HepG2 (cell line): ENCODE data around the gene HNRNPUL1. TPM values are rescaled to one million over a fixed set of nuclear protein-coding genes. Genes with fewer than 3 reads are reported as not detected.

ENCODE experiments used
- ARNT2 ChIP-seq: sonication (generic); formaldehyde crosslinking; IDR thresholded peaks from 2 replicates; pipeline ENCODE4 v1.8.0; 2022; ENCODE audit warnings: mild to moderate bottlenecking, low read depth, missing genetic modification reagents, moderate library complexity
- DR1 ChIP-seq: sonication (generic); formaldehyde crosslinking; IDR thresholded peaks from 2 replicates; pipeline ENCODE4 v1.8.0; 2021; ENCODE audit warnings: mild to moderate bottlenecking, missing genetic modification reagents, inconsistent platforms
- EEA1 ChIP-seq: sonication (generic); formaldehyde crosslinking; IDR thresholded peaks from 2 replicates; pipeline ENCODE4 v1.5.1; 2020; ENCODE audit warnings: mild to moderate bottlenecking, missing genetic modification reagents, borderline replicate concordance
- FOXA1 ChIP-seq, 2 experiments: fragments of 450-650 bp in 1 of 2; sonication (generic) in 1 of 2; formaldehyde crosslinking in 1 of 2; IDR thresholded peaks; 2 replicates each; pipeline versions ENCODE4 v1.4.0 to v1.6.1; 2016 to 2020; ENCODE audit warnings: missing genetic modification reagents in 1 of 2
- GPN1 ChIP-seq: sonication (generic); formaldehyde crosslinking; IDR thresholded peaks from 2 replicates; pipeline ENCODE4 v1.5.1; 2020; ENCODE audit warnings: missing genetic modification reagents, borderline replicate concordance
- GTF3A ChIP-seq: sonication (generic); formaldehyde crosslinking; conservative IDR thresholded peaks from 2 replicates; pipeline ENCODE4 v1.4.0; 2020; ENCODE audit warnings: mild to moderate bottlenecking, missing genetic modification reagents
- HNRNPLL ChIP-seq: fragments of 200-400 bp; formaldehyde crosslinking; IDR thresholded peaks from 2 replicates; pipeline ENCODE4 v1.6.1; 2017; ENCODE audit warnings: mild to moderate bottlenecking, low read depth, low read length; ENCODE audit not compliant: poor library complexity, severe bottlenecking
- KAT8 ChIP-seq: IDR thresholded peaks from 2 replicates; pipeline ENCODE4 v1.6.1; 2016; ENCODE audit warnings: missing genetic modification reagents, missing compliant biosample characterization
- NONO ChIP-seq, 2 experiments: fragments of 450-650 bp in 1 of 2; sonication (generic) in 1 of 2; formaldehyde crosslinking in 1 of 2; IDR thresholded peaks in 1 of 2; conservative IDR thresholded peaks in 1 of 2; 2 replicates each; pipeline versions ENCODE4 v1.6.1 to v1.8.0; 2017 to 2022; ENCODE audit warnings: mild to moderate bottlenecking in 1 of 2, missing genetic modification reagents in 1 of 2, moderate library complexity in 1 of 2
- POLR2G ChIP-seq: fragments of 200-400 bp; formaldehyde crosslinking; IDR thresholded peaks from 2 replicates; pipeline ENCODE4 v1.6.1; 2018; ENCODE audit warnings: mild to moderate bottlenecking, low read depth, low read length, moderate library complexity
- PRMT3 ChIP-seq: sonication (generic); formaldehyde crosslinking; IDR thresholded peaks from 2 replicates; pipeline ENCODE4 v1.8.1; 2022; ENCODE audit warnings: low read depth, mild to moderate bottlenecking, moderate library complexity, missing genetic modification reagents, borderline replicate concordance
- SMARCE1 ChIP-seq: fragments of 450-650 bp; IDR thresholded peaks from 2 replicates; pipeline ENCODE4 v1.6.1; 2017; ENCODE audit warnings: borderline replicate concordance
- SUZ12 ChIP-seq: fragments of 150-350 bp; IDR thresholded peaks from 2 replicates; pipeline ENCODE4 v1.6.1; 2014; ENCODE audit warnings: low read depth, low read length
- TGIF2 ChIP-seq: IDR thresholded peaks from 2 replicates; pipeline ENCODE4 v1.6.1; 2016; ENCODE audit warnings: control low read depth, missing compliant biosample characterization
- TMF1 ChIP-seq: sonication (generic); formaldehyde crosslinking; IDR thresholded peaks from 2 replicates; pipeline ENCODE4 v1.8.1; 2022; ENCODE audit warnings: low read depth, missing genetic modification reagents
- ZNF501 ChIP-seq: sonication (generic); formaldehyde crosslinking; IDR thresholded peaks from 2 replicates; pipeline ENCODE4 v1.5.1; 2020; ENCODE audit warnings: mild to moderate bottlenecking, moderate library complexity, missing genetic modification reagents
- polyA plus RNA-seq, 8 experiments: library from polyadenylated mRNA; depleted of rRNA in 3 of 8; stranded (reverse) in 7 of 8; unstranded in 1 of 8; fragments of >200 nt; fragmentation: Illumina TruSeq in 4 of 8; extraction: Trizol in 4 of 8; gene quantifications; 2 replicates each; pipeline versions ENCODE4 v1.2.1 to v1.2.3, GENCODE V29; 2011 to 2016; ENCODE audit warnings: low read depth in 4 of 8, missing spikeins in 1 of 8, mixed read lengths in 1 of 8; ENCODE audit not compliant: insufficient read depth in 1 of 8
- total RNA-seq, 5 experiments: library from RNA; depleted of rRNA; stranded (reverse); fragments of >200 nt; fragmentation: Illumina TruSeq; extraction: Trizol; gene quantifications; 2 replicates each; pipeline ENCODE4 v1.2.3, GENCODE V29; 2016; ENCODE audit warnings: low read depth in 1 of 5
- TF ChIP-seq, protein P1 (sequence below): sonication (generic); formaldehyde crosslinking; IDR thresholded peaks from 2 replicates; pipeline ENCODE4 v1.4.0; 2020; ENCODE audit warnings: missing genetic modification reagents
- TF ChIP-seq, protein P2 (sequence below): IDR thresholded peaks from 2 replicates; pipeline ENCODE4 v1.6.1; 2012; ENCODE audit warnings: inconsistent platforms
- TF ChIP-seq, protein P3 (sequence below), 2 experiments: IDR thresholded peaks; 2 replicates each; pipeline ENCODE4 v1.6.1; 2011 to 2012; ENCODE audit warnings: low read length in 2 of 2, borderline replicate concordance in 1 of 2, low read depth in 1 of 2, mild to moderate bottlenecking in 1 of 2, moderate library complexity in 1 of 2

Gene HNRNPUL1
- total and polyA plus RNA-seq, 2 of the 13 experiments (the other 11 are each of a cell fraction or from before 2014, with no cell fraction given) = 30.9 to 81.7 TPM

DNA sequence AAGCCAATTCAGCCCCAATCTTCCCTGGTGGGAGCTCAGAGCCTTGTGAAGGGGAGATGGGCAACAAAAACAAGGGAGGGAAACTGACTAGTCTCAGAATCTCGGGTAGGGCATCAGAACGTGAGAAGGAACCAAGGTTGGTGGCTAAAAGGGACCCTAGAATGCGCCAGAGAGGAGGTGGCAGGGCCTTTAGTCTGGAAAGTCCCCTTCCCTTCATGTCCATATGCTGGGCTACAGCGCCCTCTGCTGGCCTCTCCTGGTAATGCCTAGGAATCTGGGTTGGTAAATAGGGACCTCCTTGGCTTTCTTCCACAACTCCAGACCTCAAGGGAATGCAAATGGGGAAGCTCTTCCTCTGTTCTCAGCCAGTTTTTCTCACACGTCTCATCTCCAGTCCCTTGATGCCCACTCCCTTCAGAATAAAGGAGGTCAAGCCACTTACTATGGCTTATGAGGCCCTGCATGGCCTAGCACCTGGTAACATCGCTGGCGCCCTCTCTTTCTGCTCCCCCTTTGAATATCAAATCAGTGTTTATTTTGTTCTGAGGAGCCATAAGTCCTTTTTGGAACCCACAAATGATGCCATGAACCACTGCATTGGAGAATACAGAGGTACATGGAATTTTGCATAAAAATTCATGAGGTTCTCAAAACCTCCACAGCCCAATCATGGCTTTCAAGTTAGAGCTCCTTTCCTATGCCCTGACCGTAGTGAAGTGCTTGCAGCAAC lies 44.4 kb downstream of the HNRNPUL1 start (continued):
- TF ChIP-seq ARNT2 (peak; percentile 52; the same call in 1 of the 2 replicates), GTF3A (CRISPR knock-in tag) (no peak), POLR2G (peak; percentile 64), ZNF501 (CRISPR knock-in tag) (peak; percentile 50; the same call in 1 of the 2 replicates), SMARCE1 (no peak), DR1 (CRISPR knock-in tag) (no peak), NONO (IDR thresholded peaks at IDR 0.05) (no peak), NONO (CRISPR knock-in tag; conservative IDR thresholded peaks at IDR 0.05) (0 out of 2 replicates have a peak, but pooled peaks have one; percentile 30), PRMT3 (0 out of 2 replicates have a peak, but pooled peaks have one; percentile 25), KAT8 (CRISPR knock-in tag) (no peak), EEA1 (no peak), SUZ12 (no peak), FOXA1 (IDR thresholded peaks at IDR 0.05) (no peak), FOXA1 (CRISPR knock-in tag; IDR thresholded peaks at IDR 0.05) (peak; percentile 83), GPN1 (CRISPR knock-in tag) (no peak), HNRNPLL (no peak), TGIF2 (CRISPR knock-in tag) (no peak), TMF1 (CRISPR knock-in tag) (no peak)
- TF ChIP-seq, protein P1, sequence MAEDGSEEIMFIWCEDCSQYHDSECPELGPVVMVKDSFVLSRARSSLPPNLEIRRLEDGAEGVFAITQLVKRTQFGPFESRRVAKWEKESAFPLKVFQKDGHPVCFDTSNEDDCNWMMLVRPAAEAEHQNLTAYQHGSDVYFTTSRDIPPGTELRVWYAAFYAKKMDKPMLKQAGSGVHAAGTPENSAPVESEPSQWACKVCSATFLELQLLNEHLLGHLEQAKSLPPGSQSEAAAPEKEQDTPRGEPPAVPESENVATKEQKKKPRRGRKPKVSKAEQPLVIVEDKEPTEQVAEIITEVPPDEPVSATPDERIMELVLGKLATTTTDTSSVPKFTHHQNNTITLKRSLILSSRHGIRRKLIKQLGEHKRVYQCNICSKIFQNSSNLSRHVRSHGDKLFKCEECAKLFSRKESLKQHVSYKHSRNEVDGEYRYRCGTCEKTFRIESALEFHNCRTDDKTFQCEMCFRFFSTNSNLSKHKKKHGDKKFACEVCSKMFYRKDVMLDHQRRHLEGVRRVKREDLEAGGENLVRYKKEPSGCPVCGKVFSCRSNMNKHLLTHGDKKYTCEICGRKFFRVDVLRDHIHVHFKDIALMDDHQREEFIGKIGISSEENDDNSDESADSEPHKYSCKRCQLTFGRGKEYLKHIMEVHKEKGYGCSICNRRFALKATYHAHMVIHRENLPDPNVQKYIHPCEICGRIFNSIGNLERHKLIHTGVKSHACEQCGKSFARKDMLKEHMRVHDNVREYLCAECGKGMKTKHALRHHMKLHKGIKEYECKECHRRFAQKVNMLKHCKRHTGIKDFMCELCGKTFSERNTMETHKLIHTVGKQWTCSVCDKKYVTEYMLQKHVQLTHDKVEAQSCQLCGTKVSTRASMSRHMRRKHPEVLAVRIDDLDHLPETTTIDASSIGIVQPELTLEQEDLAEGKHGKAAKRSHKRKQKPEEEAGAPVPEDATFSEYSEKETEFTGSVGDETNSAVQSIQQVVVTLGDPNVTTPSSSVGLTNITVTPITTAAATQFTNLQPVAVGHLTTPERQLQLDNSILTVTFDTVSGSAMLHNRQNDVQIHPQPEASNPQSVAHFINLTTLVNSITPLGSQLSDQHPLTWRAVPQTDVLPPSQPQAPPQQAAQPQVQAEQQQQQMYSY (CRISPR knock-in tag) = no peak
- TF ChIP-seq, protein P2, sequence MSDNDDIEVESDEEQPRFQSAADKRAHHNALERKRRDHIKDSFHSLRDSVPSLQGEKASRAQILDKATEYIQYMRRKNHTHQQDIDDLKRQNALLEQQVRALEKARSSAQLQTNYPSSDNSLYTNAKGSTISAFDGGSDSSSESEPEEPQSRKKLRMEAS = 0 out of 2 replicates have a peak, but pooled peaks have one; percentile 16
- TF ChIP-seq, protein P3, sequence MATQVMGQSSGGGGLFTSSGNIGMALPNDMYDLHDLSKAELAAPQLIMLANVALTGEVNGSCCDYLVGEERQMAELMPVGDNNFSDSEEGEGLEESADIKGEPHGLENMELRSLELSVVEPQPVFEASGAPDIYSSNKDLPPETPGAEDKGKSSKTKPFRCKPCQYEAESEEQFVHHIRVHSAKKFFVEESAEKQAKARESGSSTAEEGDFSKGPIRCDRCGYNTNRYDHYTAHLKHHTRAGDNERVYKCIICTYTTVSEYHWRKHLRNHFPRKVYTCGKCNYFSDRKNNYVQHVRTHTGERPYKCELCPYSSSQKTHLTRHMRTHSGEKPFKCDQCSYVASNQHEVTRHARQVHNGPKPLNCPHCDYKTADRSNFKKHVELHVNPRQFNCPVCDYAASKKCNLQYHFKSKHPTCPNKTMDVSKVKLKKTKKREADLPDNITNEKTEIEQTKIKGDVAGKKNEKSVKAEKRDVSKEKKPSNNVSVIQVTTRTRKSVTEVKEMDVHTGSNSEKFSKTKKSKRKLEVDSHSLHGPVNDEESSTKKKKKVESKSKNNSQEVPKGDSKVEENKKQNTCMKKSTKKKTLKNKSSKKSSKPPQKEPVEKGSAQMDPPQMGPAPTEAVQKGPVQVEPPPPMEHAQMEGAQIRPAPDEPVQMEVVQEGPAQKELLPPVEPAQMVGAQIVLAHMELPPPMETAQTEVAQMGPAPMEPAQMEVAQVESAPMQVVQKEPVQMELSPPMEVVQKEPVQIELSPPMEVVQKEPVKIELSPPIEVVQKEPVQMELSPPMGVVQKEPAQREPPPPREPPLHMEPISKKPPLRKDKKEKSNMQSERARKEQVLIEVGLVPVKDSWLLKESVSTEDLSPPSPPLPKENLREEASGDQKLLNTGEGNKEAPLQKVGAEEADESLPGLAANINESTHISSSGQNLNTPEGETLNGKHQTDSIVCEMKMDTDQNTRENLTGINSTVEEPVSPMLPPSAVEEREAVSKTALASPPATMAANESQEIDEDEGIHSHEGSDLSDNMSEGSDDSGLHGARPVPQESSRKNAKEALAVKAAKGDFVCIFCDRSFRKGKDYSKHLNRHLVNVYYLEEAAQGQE (IDR thresholded peaks at IDR 0.05; ENCODE audit: borderline replicate concordance in 1 of 2, low read depth in 1 of 2, low read length in 2 of 2) = no peak
